Brain microvascular endothelial cell (primary cell): ENCODE measurements around the gene OPN1MW3.

Experiments
- DNase-seq: peaks from one replicate; pipeline ENCODE4 v3.0.0-alpha.2; 2020
- H3K27ac ChIP-seq: fragments of 250-450 bp; sonication (Bioruptor Pico); 2 replicates; pipeline ENCODE4 v1.5.1; 2020; ENCODE audit warnings: mild to moderate bottlenecking, moderate library complexity
- H3K27me3 ChIP-seq: fragments of 250-450 bp; sonication (Bioruptor Pico); replicated peaks from 2 replicates; pipeline ENCODE4 v1.5.1; 2020; ENCODE audit warnings: mild to moderate bottlenecking
- H3K36me3 ChIP-seq: fragments of 250-450 bp; sonication (Bioruptor Pico); replicated peaks from 2 replicates; pipeline ENCODE4 v1.5.1; 2020; ENCODE audit warnings: mild to moderate bottlenecking
- H3K4me3 ChIP-seq: 2 replicates; pipeline ENCODE4 v1.5.1; 2011; ENCODE audit warnings: low read depth, mild to moderate bottlenecking, control low read depth, low read length, moderate library complexity
- CTCF ChIP-seq: IDR thresholded peaks from 2 replicates; pipeline ENCODE4 v1.5.1; 2011; ENCODE audit warnings: low read depth, mild to moderate bottlenecking, moderate library complexity, low read length, control low read depth, inconsistent platforms; ENCODE audit errors: missing control alignments
- in situ Hi-C: cut with HindIII; loops from 2 replicates; pipeline ENCODE4 v1.10.0; 2017; ENCODE audit warnings: low sequenced_read_pairs, low pct_ligation_motif_present

The OPN1MW3 gene

GRCh38 chrX:154307202-154307601 is 49.8 kb downstream of the OPN1MW3 start:
- DNase-seq = no peak
- no peak overlapping the region for H3K4me3 ChIP-seq
- no peak for TF ChIP-seq CTCF
- H3K27me3 ChIP-seq = no peaks in the 10 kb centered on the region
- in situ Hi-C loops = no loop called here
- no peak overlapping the region for H3K27ac ChIP-seq
- no peaks in the 10 kb centered on the region for H3K36me3 ChIP-seq

- no peaks in the 10 kb centered on the region for H3K27me3 ChIP-seq
- H3K4me3 ChIP-seq = no peak overlapping the region
- in situ Hi-C loops = no loop called here
- no peak overlapping the region for H3K27ac ChIP-seq
- peak; percentile 41 for DNase-seq
- peak; percentile 78 for TF ChIP-seq CTCF
- H3K36me3 ChIP-seq = no peaks in the 10 kb centered on the region
These were observed 50.9 kb downstream of the OPN1MW3 start for GRCh38 chrX:154308108-154308946.

- no peak for TF ChIP-seq CTCF
- H3K27ac ChIP-seq = no peak overlapping the region
- no peak overlapping the region for H3K4me3 ChIP-seq
- no peaks in the 10 kb centered on the region for H3K27me3 ChIP-seq
- H3K36me3 ChIP-seq = no peaks in the 10 kb centered on the region
- in situ Hi-C loops = no loop called here
- no peak for DNase-seq
These were observed 51.8 kb downstream of the OPN1MW3 start for GRCh38 chrX:154309041-154309775.

GRCh38 chrX:154310616-154311536 is 53.5 kb downstream of the OPN1MW3 start:
- in situ Hi-C loops = no loop called here
- no peaks in the 10 kb centered on the region for H3K36me3 ChIP-seq
- H3K27ac ChIP-seq = no peak overlapping the region
- TF ChIP-seq CTCF = no peak
- H3K27me3 ChIP-seq = no peaks in the 10 kb centered on the region
- H3K4me3 ChIP-seq = no peak overlapping the region
- DNase-seq = no peak

- DNase-seq = no peak
- no peak overlapping the region for H3K27ac ChIP-seq
- no peaks in the 10 kb centered on the region for H3K27me3 ChIP-seq
- in situ Hi-C loops = no loop called here
- TF ChIP-seq CTCF = no peak
- no peaks in the 10 kb centered on the region for H3K36me3 ChIP-seq
- no peak overlapping the region for H3K4me3 ChIP-seq
These were observed 54.7 kb downstream of the OPN1MW3 start for GRCh38 chrX:154312116-154312515.
